Ovary (tissue), 3 donors: ENCODE measurements around the gene FNDC3A.
"Not testable (repeated sequence)": the region's sequence is repeated elsewhere in the genome, so short reads cannot be mapped to it uniquely, and the experiment has no call there.

ENCODE experiments used
- CTCF ChIP-seq, 3 donors: fragments of 450-650 bp in 2 of 3; fragments of 200-600 bp in 1 of 3; IDR thresholded peaks; one replicate each; pipeline versions ENCODE4 v1.5.1 to v1.8.0; 2016 to 2022; ENCODE audit warnings: antibody characterized with exemption in 3 of 3, mild to moderate bottlenecking in 1 of 3
- POLR2A ChIP-seq: fragments of 450-650 bp; IDR thresholded peaks from one replicate; pipeline ENCODE4 v1.6.1; 2017; ENCODE audit warnings: antibody characterized with exemption, mild to moderate bottlenecking, moderate library complexity
- donor health status: DM: no; HTN: no; CAD: no.

- TF ChIP-seq POLR2A; CTCF (IDR thresholded peaks at IDR 0.05): not testable (repeated sequence)
Observed at GRCh38 chr13:49118455-49118854, 142.7 kb downstream of the FNDC3A start.
